ENCODE results near the gene NT5C3A.

NT5C3A gene

DNA sequence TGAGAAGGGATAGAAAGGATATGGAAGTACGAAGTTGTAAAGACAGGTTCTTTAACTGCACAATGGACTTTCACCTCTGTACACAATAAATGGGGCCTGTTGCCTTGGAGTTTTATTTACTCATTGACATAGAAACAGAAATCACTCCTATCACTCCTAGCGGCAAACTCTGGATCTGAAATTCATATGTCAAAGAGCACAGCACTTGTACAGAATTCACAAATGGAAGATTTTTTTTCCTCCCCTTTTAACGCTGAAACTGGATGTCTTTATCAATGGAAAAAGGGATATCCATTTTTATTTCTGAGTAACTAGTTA is 18.2 kb downstream of the NT5C3A start:
- peak; percentile 50 to 52 for DNase-seq (ENCODE audit: low read depth in 2 of 2)
- peak; percentile 25 for TF ChIP-seq CTCF (IDR thresholded peaks at IDR 0.05; ENCODE audit: low read depth, low read length)
- H3K4me3 ChIP-seq (replicated peaks in 1 of 2; ENCODE audit: low read depth in 2 of 2, low read length in 2 of 2), result no peak overlapping the region

GRCh38 chr7:33043501-33044400 is 18.8 kb downstream of the NT5C3A start:
- no peak for DNase-seq (ENCODE audit: low read depth in 2 of 2)
- no peak for TF ChIP-seq CTCF (IDR thresholded peaks at IDR 0.05; ENCODE audit: low read depth, low read length)
- no peak overlapping the region for H3K4me3 ChIP-seq (replicated peaks in 1 of 2; ENCODE audit: low read depth in 2 of 2, low read length in 2 of 2)

- no peak overlapping the region for H3K4me3 ChIP-seq (replicated peaks in 1 of 2; ENCODE audit: low read depth in 2 of 2, low read length in 2 of 2)
- no peak for TF ChIP-seq CTCF (IDR thresholded peaks at IDR 0.05; ENCODE audit: low read depth, low read length)
- DNase-seq (ENCODE audit: low read depth in 2 of 2), result no peak
Measured at GRCh38 chr7:33041631-33042428, 20.7 kb downstream of the NT5C3A start.

DNA sequence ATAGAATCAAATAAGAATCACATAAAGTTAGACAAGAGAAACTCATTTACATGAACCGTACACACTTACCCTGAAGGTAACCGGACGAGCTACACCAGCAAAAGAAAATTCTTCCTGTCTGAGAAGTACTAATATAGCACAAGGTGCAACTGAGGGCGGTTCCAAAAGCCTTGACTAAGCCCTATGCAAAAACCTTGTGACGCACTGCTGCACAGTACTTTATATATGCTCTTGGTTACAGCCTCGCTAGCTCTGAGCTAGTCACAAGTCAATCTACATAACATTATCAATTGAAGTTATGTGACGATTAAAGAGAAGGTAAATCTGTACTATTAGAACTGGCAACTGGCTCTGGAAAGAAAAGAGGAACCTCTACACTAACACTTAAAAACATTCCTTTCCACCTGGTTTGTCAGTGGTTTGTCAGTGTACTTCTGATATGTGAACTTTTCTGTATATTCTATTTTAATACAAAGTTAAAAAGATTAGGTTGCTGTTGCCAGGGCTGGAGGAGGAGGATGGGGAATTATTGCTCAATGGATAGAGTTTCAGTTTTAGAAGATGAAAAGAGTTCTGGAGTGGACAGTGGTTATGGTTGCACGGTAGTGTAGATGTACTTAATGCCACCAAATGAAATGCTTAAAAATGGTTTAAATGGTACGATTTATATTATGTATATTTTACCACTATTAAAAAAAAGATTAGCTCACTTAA is 21.6 kb downstream of the NT5C3A start:
- no peak overlapping the region for H3K4me3 ChIP-seq (replicated peaks in 1 of 2; ENCODE audit: low read depth in 2 of 2, low read length in 2 of 2)
- peak; percentile 29 to 34 for DNase-seq (ENCODE audit: low read depth in 2 of 2)
- TF ChIP-seq CTCF (IDR thresholded peaks at IDR 0.05; ENCODE audit: low read depth, low read length), result no peak

DNA sequence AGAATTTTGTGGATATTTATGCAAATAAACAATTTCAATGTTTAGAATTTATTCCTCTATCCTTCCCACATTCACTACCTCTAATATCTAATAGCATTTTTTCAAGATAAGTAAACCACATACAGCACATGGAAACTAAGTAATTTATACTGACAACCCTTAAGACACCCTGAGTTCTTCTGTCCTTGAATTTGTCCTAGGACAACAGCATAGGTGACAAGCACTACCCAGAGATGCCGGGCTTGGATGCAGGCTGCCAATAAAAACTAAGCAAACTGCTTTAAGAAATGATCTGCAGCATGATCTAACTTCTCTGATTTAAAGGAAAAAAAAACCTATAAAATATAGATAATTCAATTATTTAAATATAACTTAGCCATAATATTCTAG is 22.7 kb downstream of the NT5C3A start:
- peak in 1 of 2 donors; percentile 25 for DNase-seq (ENCODE audit: low read depth in 2 of 2)
- peak overlapping the region; percentile 30 to 51 for H3K4me3 ChIP-seq (replicated peaks in 1 of 2; ENCODE audit: low read depth in 2 of 2, low read length in 2 of 2)
- no peak for TF ChIP-seq CTCF (IDR thresholded peaks at IDR 0.05; ENCODE audit: low read depth, low read length)

GRCh38 chr7:33039257-33039902 is 23.2 kb downstream of the NT5C3A start:
- peak overlapping the region; percentile 30 to 51 for H3K4me3 ChIP-seq (replicated peaks in 1 of 2; ENCODE audit: low read depth in 2 of 2, low read length in 2 of 2)
- no peak for TF ChIP-seq CTCF (IDR thresholded peaks at IDR 0.05; ENCODE audit: low read depth, low read length)
- peak; percentile 28 to 36 for DNase-seq (ENCODE audit: low read depth in 2 of 2)
